ENCODE measurements around the gene RACK1. TPM values are rescaled to one million over a fixed set of nuclear protein-coding genes. Genes with fewer than 3 reads are reported as not detected.

The RACK1 gene
- polyA plus RNA-seq, 2 donors = 1,414 to 2,271 TPM

GRCh38 chr5:181235689-181236366, 7.9 kb downstream of the RACK1 start:
- WGBS, 2 donors = 69 to 73% methylated on average over 5 of the region's 5 CpGs

GRCh38 chr5:181235323-181235688, 8.4 kb downstream of the RACK1 start:
- Histone ChIP-seq H3K27ac (ENCODE audit: low read depth in 2 of 2, low read length in 1 of 2) (no peak overlapping the region), H3K36me3 (ENCODE audit: control insufficient read depth in 2 of 2, insufficient read depth in 2 of 2, low read length in 1 of 2) (peaks cover 18 to 62% of the 10 kb centered on the region in 2 donors)
- 81 to 83% methylated on average over 5 of the region's 5 CpGs for WGBS, 2 donors

More at GRCh38 chr5:181235689-181236366, 7.9 kb downstream of the RACK1 start:
- Histone ChIP-seq H3K36me3 (ENCODE audit: control insufficient read depth in 2 of 2, insufficient read depth in 2 of 2, low read length in 1 of 2) (peaks cover 16 to 59% of the 10 kb centered on the region in 2 donors), H3K27me3 (ENCODE audit: control insufficient read depth in 1 of 2, insufficient read depth in 2 of 2, low read length in 2 of 2) (no peaks in the 10 kb centered on the region), H3K27ac (ENCODE audit: low read depth in 2 of 2, low read length in 1 of 2) (no peak overlapping the region), H3K4me3 (ENCODE audit: low read depth in 1 of 2, low read length in 2 of 2) (no peak overlapping the region), H3K4me1 (ENCODE audit: control insufficient read depth in 2 of 2, insufficient read depth in 2 of 2, low read length in 1 of 2) (no peaks in the 10 kb centered on the region), H3K9me3 (ENCODE audit: control insufficient read depth in 2 of 2, insufficient read depth in 1 of 2, low read depth in 1 of 2, low read length in 1 of 2) (no peaks in the 10 kb centered on the region)

GRCh38 chr5:181234455-181235306, 9.0 kb downstream of the RACK1 start:
- Histone ChIP-seq H3K36me3 (ENCODE audit: control insufficient read depth in 2 of 2, insufficient read depth in 2 of 2, low read length in 1 of 2) (peaks cover 18 to 62% of the 10 kb centered on the region in 2 donors), H3K4me1 (ENCODE audit: control insufficient read depth in 2 of 2, insufficient read depth in 2 of 2, low read length in 1 of 2) (no peaks in the 10 kb centered on the region), H3K27me3 (ENCODE audit: control insufficient read depth in 1 of 2, insufficient read depth in 2 of 2, low read length in 2 of 2) (no peaks in the 10 kb centered on the region), H3K4me3 (ENCODE audit: low read depth in 1 of 2, low read length in 2 of 2) (no peak overlapping the region), H3K27ac (ENCODE audit: low read depth in 2 of 2, low read length in 1 of 2) (no peak overlapping the region), H3K9me3 (ENCODE audit: control insufficient read depth in 2 of 2, insufficient read depth in 1 of 2, low read depth in 1 of 2, low read length in 1 of 2) (no peaks in the 10 kb centered on the region)
- 85% methylated on average over 22 of the region's 22 CpGs for WGBS, 2 donors

More at GRCh38 chr5:181235323-181235688, 8.4 kb downstream of the RACK1 start:
- Histone ChIP-seq H3K4me1 (ENCODE audit: control insufficient read depth in 2 of 2, insufficient read depth in 2 of 2, low read length in 1 of 2) (no peaks in the 10 kb centered on the region), H3K4me3 (ENCODE audit: low read depth in 1 of 2, low read length in 2 of 2) (no peak overlapping the region), H3K27me3 (ENCODE audit: control insufficient read depth in 1 of 2, insufficient read depth in 2 of 2, low read length in 2 of 2) (no peaks in the 10 kb centered on the region), H3K9me3 (ENCODE audit: control insufficient read depth in 2 of 2, insufficient read depth in 1 of 2, low read depth in 1 of 2, low read length in 1 of 2) (no peaks in the 10 kb centered on the region)

- no peak overlapping the region for H3K4me3 ChIP-seq (ENCODE audit: low read depth in 1 of 2, low read length in 2 of 2)
- no peaks in the 10 kb centered on the region for H3K27me3 ChIP-seq (ENCODE audit: control insufficient read depth in 1 of 2, insufficient read depth in 2 of 2, low read length in 2 of 2)
- H3K9me3 ChIP-seq (ENCODE audit: control insufficient read depth in 2 of 2, insufficient read depth in 1 of 2, low read depth in 1 of 2, low read length in 1 of 2) = no peaks in the 10 kb centered on the region
- WGBS, 2 donors = 88 to 89% methylated on average over 15 to 24 of the region's 24 CpGs
- peaks cover 15 to 54% of the 10 kb centered on the region in 2 donors for H3K36me3 ChIP-seq (ENCODE audit: control insufficient read depth in 2 of 2, insufficient read depth in 2 of 2, low read length in 1 of 2)
- no peaks in the 10 kb centered on the region for H3K4me1 ChIP-seq (ENCODE audit: control insufficient read depth in 2 of 2, insufficient read depth in 2 of 2, low read length in 1 of 2)
- H3K27ac ChIP-seq (ENCODE audit: low read depth in 2 of 2, low read length in 1 of 2) = no peak overlapping the region
These were observed 9.8 kb downstream of the RACK1 start for GRCh38 chr5:181233801-181234454.

- WGBS, 2 donors = 77 to 80% methylated on average over 16 of the region's 16 CpGs
- H3K36me3 ChIP-seq (ENCODE audit: control insufficient read depth in 2 of 2, insufficient read depth in 2 of 2, low read length in 1 of 2) = peaks cover 15 to 52% of the 10 kb centered on the region in 2 donors
These were observed 10.5 kb downstream of the RACK1 start for GRCh38 chr5:181233088-181233800.

GRCh38 chr5:181232593-181232992, 11.1 kb downstream of the RACK1 start:
- Histone ChIP-seq H3K4me3 (ENCODE audit: low read depth in 1 of 2, low read length in 2 of 2) (no peak overlapping the region), H3K36me3 (ENCODE audit: control insufficient read depth in 2 of 2, insufficient read depth in 2 of 2, low read length in 1 of 2) (peaks cover 9 to 47% of the 10 kb centered on the region in 2 donors), H3K27me3 (ENCODE audit: control insufficient read depth in 1 of 2, insufficient read depth in 2 of 2, low read length in 2 of 2) (no peaks in the 10 kb centered on the region), H3K9me3 (ENCODE audit: control insufficient read depth in 2 of 2, insufficient read depth in 1 of 2, low read depth in 1 of 2, low read length in 1 of 2) (no peaks in the 10 kb centered on the region), H3K27ac (ENCODE audit: low read depth in 2 of 2, low read length in 1 of 2) (no peak overlapping the region), H3K4me1 (ENCODE audit: control insufficient read depth in 2 of 2, insufficient read depth in 2 of 2, low read length in 1 of 2) (no peaks in the 10 kb centered on the region)
- 73 to 81% methylated on average over 18 of the region's 18 CpGs for WGBS, 2 donors

More at GRCh38 chr5:181233088-181233800, 10.5 kb downstream of the RACK1 start:
- no peaks in the 10 kb centered on the region for H3K9me3 ChIP-seq (ENCODE audit: control insufficient read depth in 2 of 2, insufficient read depth in 1 of 2, low read depth in 1 of 2, low read length in 1 of 2)
- no peak overlapping the region for H3K4me3 ChIP-seq (ENCODE audit: low read depth in 1 of 2, low read length in 2 of 2)
- no peaks in the 10 kb centered on the region for H3K27me3 ChIP-seq (ENCODE audit: control insufficient read depth in 1 of 2, insufficient read depth in 2 of 2, low read length in 2 of 2)
- no peaks in the 10 kb centered on the region for H3K4me1 ChIP-seq (ENCODE audit: control insufficient read depth in 2 of 2, insufficient read depth in 2 of 2, low read length in 1 of 2)
- H3K27ac ChIP-seq (ENCODE audit: low read depth in 2 of 2, low read length in 1 of 2) = no peak overlapping the region

- Histone ChIP-seq H3K27ac (ENCODE audit: low read depth in 2 of 2, low read length in 1 of 2) (no peak overlapping the region), H3K9me3 (ENCODE audit: control insufficient read depth in 2 of 2, insufficient read depth in 1 of 2, low read depth in 1 of 2, low read length in 1 of 2) (no peaks in the 10 kb centered on the region), H3K4me3 (ENCODE audit: low read depth in 1 of 2, low read length in 2 of 2) (no peak overlapping the region), H3K27me3 (ENCODE audit: control insufficient read depth in 1 of 2, insufficient read depth in 2 of 2, low read length in 2 of 2) (no peaks in the 10 kb centered on the region), H3K36me3 (ENCODE audit: control insufficient read depth in 2 of 2, insufficient read depth in 2 of 2, low read length in 1 of 2) (peaks cover 9 to 36% of the 10 kb centered on the region in 2 donors), H3K4me1 (ENCODE audit: control insufficient read depth in 2 of 2, insufficient read depth in 2 of 2, low read length in 1 of 2) (no peaks in the 10 kb centered on the region)
- WGBS, 2 donors = 83 to 87% methylated on average over 7 of the region's 7 CpGs
These were observed 12.3 kb downstream of the RACK1 start for GRCh38 chr5:181231432-181231831.

- H3K4me1 ChIP-seq (ENCODE audit: control insufficient read depth in 2 of 2, insufficient read depth in 2 of 2, low read length in 1 of 2) = no peaks in the 10 kb centered on the region
- H3K36me3 ChIP-seq (ENCODE audit: control insufficient read depth in 2 of 2, insufficient read depth in 2 of 2, low read length in 1 of 2) = peaks cover 7 to 32% of the 10 kb centered on the region in 2 donors
- 80 to 81% methylated on average over 6 of the region's 6 CpGs for WGBS, 2 donors
- no peak overlapping the region for H3K4me3 ChIP-seq (ENCODE audit: low read depth in 1 of 2, low read length in 2 of 2)
- no peaks in the 10 kb centered on the region for H3K27me3 ChIP-seq (ENCODE audit: control insufficient read depth in 1 of 2, insufficient read depth in 2 of 2, low read length in 2 of 2)
- H3K27ac ChIP-seq (ENCODE audit: low read depth in 2 of 2, low read length in 1 of 2) = no peak overlapping the region
- H3K9me3 ChIP-seq (ENCODE audit: control insufficient read depth in 2 of 2, insufficient read depth in 1 of 2, low read depth in 1 of 2, low read length in 1 of 2) = no peaks in the 10 kb centered on the region
These were observed 13.2 kb downstream of the RACK1 start for GRCh38 chr5:181230551-181230950.

- no peak overlapping the region for H3K4me3 ChIP-seq (ENCODE audit: low read depth in 1 of 2, low read length in 2 of 2)
- H3K9me3 ChIP-seq (ENCODE audit: control insufficient read depth in 2 of 2, insufficient read depth in 1 of 2, low read depth in 1 of 2, low read length in 1 of 2) = no peaks in the 10 kb centered on the region
- H3K4me1 ChIP-seq (ENCODE audit: control insufficient read depth in 2 of 2, insufficient read depth in 2 of 2, low read length in 1 of 2) = no peaks in the 10 kb centered on the region
- no peak overlapping the region for H3K27ac ChIP-seq (ENCODE audit: low read depth in 2 of 2, low read length in 1 of 2)
- no peaks in the 10 kb centered on the region for H3K27me3 ChIP-seq (ENCODE audit: control insufficient read depth in 1 of 2, insufficient read depth in 2 of 2, low read length in 2 of 2)
- H3K36me3 ChIP-seq (ENCODE audit: control insufficient read depth in 2 of 2, insufficient read depth in 2 of 2, low read length in 1 of 2) = peaks cover 4 to 29% of the 10 kb centered on the region in 2 donors
- 89 to 93% methylated on average over 13 of the region's 13 CpGs for WGBS, 2 donors
These were observed 13.7 kb downstream of the RACK1 start for GRCh38 chr5:181229996-181230395.

Data from esophagus (tissue), 2 donors.